Mucosa of descending colon (tissue), 3 donors: Measurements from ENCODE around the gene KCNH2. TPM values are rescaled to one million over a fixed set of nuclear protein-coding genes. Genes with fewer than 3 reads are reported as not detected.

ENCODE experiments used
- ATAC-seq: fragments of 200-7000 bp; cut with Tn5 transposase; one replicate; pipeline ENCODE4 v1.9.1; 2020; ENCODE audit warnings: mild to moderate bottlenecking, moderate library complexity
- DNase-seq, 3 donors: peaks; one replicate each; pipeline ENCODE4 v3.0.0-alpha.2; 2020
- H3K36me3 ChIP-seq: fragments of 200-600 bp; one replicate; pipeline ENCODE4 v1.8.0; 2021; ENCODE audit warnings: low read depth, mild to moderate bottlenecking
- H3K4me1 ChIP-seq: fragments of 200-600 bp; one replicate; pipeline ENCODE4 v1.8.0; 2021; ENCODE audit warnings: low read depth, mild to moderate bottlenecking
- H3K4me3 ChIP-seq: fragments of 200-600 bp; one replicate; pipeline ENCODE4 v1.8.0; 2021; ENCODE audit warnings: mild to moderate bottlenecking
- H3K9me3 ChIP-seq: fragments of 200-600 bp; one replicate; pipeline ENCODE4 v1.8.0; 2021; ENCODE audit warnings: mild to moderate bottlenecking
- CTCF ChIP-seq: fragments of 200-600 bp; IDR thresholded peaks from one replicate; pipeline ENCODE4 v1.8.0; 2022; ENCODE audit warnings: antibody characterized with exemption, mild to moderate bottlenecking
- intact Hi-C, 2 donors: fragments of 100-400 bp; cut with DNase I in 1 of 2; cut with micrococcal nuclease in 1 of 2; formaldehyde crosslinking; loops; one replicate each; pipeline versions ENCODE4 v1.11.0 to v1.11.1; 2022; cut with DNase I, micrococcal nuclease
- total RNA-seq, 3 donors: library from RNA; stranded (reverse); fragmentation: NEBNext Ultra II Directional in 2 of 3; extraction: Animal tissue kit (Norgen Biotek cat#: 25700) in 2 of 3; gene quantifications; one replicate each; pipeline versions ENCODE4 v1.2.1 to v1.2.4, GENCODE V29; 2021 to 2023
- donor health status: DM: no; HTN: no; CAD: no; lungs with moderate emphysema.
- donor health status: DM: no; HTN: no; CAD: no.
- donor health status: DM: no; HTN: yes; CAD: no.

Gene KCNH2
- total RNA-seq, 3 donors from 2014 or later: 2.9 to 87.1 (median 5.3) TPM

- ATAC-seq (no peak), DNase-seq (no peak)
- Histone ChIP-seq H3K9me3 (no peaks in the 10 kb centered on the region), H3K36me3 (no peaks in the 10 kb centered on the region), H3K4me3 (no peak overlapping the region), H3K4me1 (peaks cover 16% of the 10 kb centered on the region)
- TF ChIP-seq CTCF: no peak
- intact Hi-C loops: no loop called here
Measured at GRCh38 chr7:151017370-151017952, 39.3 kb upstream of the KCNH2 start.

GRCh38 chr7:151016942-151017341 is 38.8 kb upstream of the KCNH2 start:
- DNase-seq: no peak
- Histone ChIP-seq H3K9me3 (no peaks in the 10 kb centered on the region), H3K4me3 (no peak overlapping the region), H3K36me3 (no peaks in the 10 kb centered on the region), H3K4me1 (peaks cover 21% of the 10 kb centered on the region)
- TF ChIP-seq CTCF: no peak
- no peak for ATAC-seq
- intact Hi-C loops: no loop called here

GRCh38 chr7:151016505-151016904 is 38.4 kb upstream of the KCNH2 start:
- intact Hi-C loops: no loop called here
- ATAC-seq (no peak), DNase-seq (no peak)
- Histone ChIP-seq H3K9me3 (no peaks in the 10 kb centered on the region), H3K4me3 (no peak overlapping the region), H3K36me3 (no peaks in the 10 kb centered on the region), H3K4me1 (peaks cover 21% of the 10 kb centered on the region)
- TF ChIP-seq CTCF: no peak

- H3K4me3 ChIP-seq: no peak overlapping the region
- no peak for DNase-seq
- intact Hi-C loops: no loop called here
- peaks cover 22% of the 10 kb centered on the region for H3K4me1 ChIP-seq
- no peak for ATAC-seq
- H3K9me3 ChIP-seq: no peaks in the 10 kb centered on the region
- no peaks in the 10 kb centered on the region for H3K36me3 ChIP-seq
- TF ChIP-seq CTCF: no peak
Measured at GRCh38 chr7:151015967-151016366, 37.8 kb upstream of the KCNH2 start.

GRCh38 chr7:151014950-151015349 is 36.8 kb upstream of the KCNH2 start:
- TF ChIP-seq CTCF: no peak
- DNase-seq: no peak
- peak; percentile 23 for ATAC-seq
- H3K4me3 ChIP-seq: no peak overlapping the region
- intact Hi-C loops: no loop called here
- H3K4me1 ChIP-seq: peaks cover 23% of the 10 kb centered on the region
- H3K9me3 ChIP-seq: no peaks in the 10 kb centered on the region
- H3K36me3 ChIP-seq: no peaks in the 10 kb centered on the region
